ENCODE results near the gene SHANK2. TPM values are rescaled to one million over a fixed set of nuclear protein-coding genes. Genes with fewer than 3 reads are reported as not detected.

SHANK2 gene
- total and polyA plus RNA-seq, 10 of the 15 experiments (the other 5 are each of a cell fraction or from before 2014, with no cell fraction given), result 0.01 to 0.31 (median 0.10) TPM; not detected in 5

DNA sequence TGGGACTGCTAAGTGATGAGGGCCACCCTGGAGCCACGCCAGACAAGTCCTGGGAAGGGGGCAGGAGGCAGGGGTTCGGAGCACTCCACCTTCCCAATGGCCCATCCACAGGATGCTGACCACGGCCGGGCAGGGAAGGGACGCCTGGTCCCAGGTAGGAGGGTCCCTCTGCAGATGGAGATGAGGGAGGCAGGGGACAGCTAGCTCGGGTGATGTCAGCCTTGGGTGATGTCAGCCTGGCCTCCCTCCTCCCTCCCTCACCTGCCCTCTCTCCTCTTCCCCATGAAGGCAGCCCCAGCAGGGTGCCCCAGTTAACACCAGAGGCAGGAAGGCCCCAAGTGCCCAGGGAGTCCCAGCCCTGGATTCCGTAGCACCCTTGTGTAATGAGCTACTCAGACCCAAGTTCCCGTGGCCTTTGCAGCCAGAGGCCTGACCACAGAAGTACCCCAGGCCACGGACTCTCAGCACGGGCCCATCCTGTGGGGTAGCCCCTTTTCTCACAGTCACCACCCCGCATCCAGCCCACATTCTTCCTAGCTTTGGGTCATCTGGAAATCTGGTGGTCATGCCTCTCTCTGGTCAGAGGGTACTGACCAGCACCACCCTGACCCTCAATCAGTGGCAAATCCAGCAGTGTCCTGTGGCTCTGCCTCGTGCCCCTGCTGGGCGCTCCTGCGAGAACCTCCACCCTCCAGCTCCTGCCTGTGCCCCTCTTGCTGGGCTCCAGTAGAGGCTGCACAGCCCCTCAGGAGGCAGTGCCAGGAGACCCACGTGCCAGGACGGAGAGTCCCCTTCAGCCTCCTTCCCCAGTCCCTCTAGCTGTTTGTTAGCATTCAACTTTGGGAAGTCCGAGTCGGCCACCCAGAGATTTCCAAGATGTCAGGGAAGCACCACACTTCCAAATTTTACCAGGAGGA lies 47.4 kb downstream of the SHANK2 start (continued):
- TF ChIP-seq RUNX3 (IDR thresholded peaks at IDR 0.05; ENCODE audit: low read length) (no peak), SMAD5 (IDR thresholded peaks at IDR 0.05; ENCODE audit: low read depth) (no peak), CHD1 (IDR thresholded peaks at IDR 0.05; ENCODE audit: low read depth, low read length) (no peak), ZNF687 (IDR thresholded peaks at IDR 0.05) (no peak), NFYA (IDR thresholded peaks at IDR 0.05; ENCODE audit: borderline replicate concordance, low read depth, low read length) (no peak), ZNF384 (IDR thresholded peaks at IDR 0.05; ENCODE audit: borderline replicate concordance, low read depth, low read length) (no peak), NFYB (IDR thresholded peaks at IDR 0.05; ENCODE audit: insufficient read depth, low read depth, low read length) (no peak), IRF4 (IDR thresholded peaks at IDR 0.05; ENCODE audit: low read depth, low read length) (no peak), E2F8 (IDR thresholded peaks at IDR 0.05; ENCODE audit: low read depth, partially characterized antibody) (no peak), SP1 (IDR thresholded peaks at IDR 0.05; ENCODE audit: low read depth, low read length) (no peak), ATF2 (IDR thresholded peaks at IDR 0.05; ENCODE audit: low read length) (no peak), CBFB (IDR thresholded peaks at IDR 0.05; ENCODE audit: low read depth) (no peak), GATAD2B (conservative IDR thresholded peaks at IDR 0.05; ENCODE audit: low read depth) (no peak), HCFC1 (IDR thresholded peaks at IDR 0.05; ENCODE audit: low read length) (no peak)

Data from GM12878 (cell line).